ENCODE results near the gene GJA4.

DNA sequence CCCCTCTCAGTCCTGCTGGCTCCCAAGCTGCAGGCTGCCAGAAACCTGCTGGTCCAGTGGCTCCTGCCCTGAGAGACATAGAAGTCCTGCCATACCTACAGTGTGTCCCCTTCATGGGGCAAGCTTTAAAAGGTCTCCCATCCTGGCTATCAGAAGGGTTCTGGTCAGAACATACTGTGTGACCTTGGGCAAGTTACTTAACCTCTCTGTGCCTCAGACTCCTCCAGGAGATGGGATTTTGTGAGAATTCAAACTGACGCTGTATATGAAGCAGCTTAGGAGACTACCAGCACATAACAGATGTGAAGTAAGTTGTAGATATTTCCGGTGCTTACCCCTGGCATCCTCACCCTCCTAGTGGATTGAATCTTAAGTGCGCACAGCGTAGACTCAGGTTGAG is 46.7 kb upstream of the GJA4 start:
- TF ChIP-seq, protein P1, sequence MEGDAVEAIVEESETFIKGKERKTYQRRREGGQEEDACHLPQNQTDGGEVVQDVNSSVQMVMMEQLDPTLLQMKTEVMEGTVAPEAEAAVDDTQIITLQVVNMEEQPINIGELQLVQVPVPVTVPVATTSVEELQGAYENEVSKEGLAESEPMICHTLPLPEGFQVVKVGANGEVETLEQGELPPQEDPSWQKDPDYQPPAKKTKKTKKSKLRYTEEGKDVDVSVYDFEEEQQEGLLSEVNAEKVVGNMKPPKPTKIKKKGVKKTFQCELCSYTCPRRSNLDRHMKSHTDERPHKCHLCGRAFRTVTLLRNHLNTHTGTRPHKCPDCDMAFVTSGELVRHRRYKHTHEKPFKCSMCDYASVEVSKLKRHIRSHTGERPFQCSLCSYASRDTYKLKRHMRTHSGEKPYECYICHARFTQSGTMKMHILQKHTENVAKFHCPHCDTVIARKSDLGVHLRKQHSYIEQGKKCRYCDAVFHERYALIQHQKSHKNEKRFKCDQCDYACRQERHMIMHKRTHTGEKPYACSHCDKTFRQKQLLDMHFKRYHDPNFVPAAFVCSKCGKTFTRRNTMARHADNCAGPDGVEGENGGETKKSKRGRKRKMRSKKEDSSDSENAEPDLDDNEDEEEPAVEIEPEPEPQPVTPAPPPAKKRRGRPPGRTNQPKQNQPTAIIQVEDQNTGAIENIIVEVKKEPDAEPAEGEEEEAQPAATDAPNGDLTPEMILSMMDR (conservative IDR thresholded peaks at IDR 0.05): no peak
- no peak for TF ChIP-seq EZH2 (IDR thresholded peaks at IDR 0.05; ENCODE audit: low read depth)
